Measurements from ENCODE around the gene OXCT1. TPM values are rescaled to one million over a fixed set of nuclear protein-coding genes. Genes with fewer than 3 reads are reported as not detected.

Gene OXCT1
- total and polyA plus RNA-seq, 9 of the 15 experiments (the other 6 are each of a cell fraction or from before 2014, with no cell fraction given) = 24.7 to 61.2 (median 41.9) TPM

GRCh38 chr5:41778410-41778809 lies 91.8 kb downstream of the OXCT1 start:
- no peaks in the 10 kb centered on the region for H3K9me3 ChIP-seq (replicated peaks; ENCODE audit: control insufficient read depth, insufficient read depth, low read depth, low read length)
- DNase-seq (ENCODE audit: extremely low read depth in 1 of 4, low spot score in 3 of 4) (no peak), FAIRE-seq (no peak), ATAC-seq (no peak)
- ChIA-PET POLR2A (interaction anchor here (0.7 to 1.0 kb wide), 3 partner anchors 10 to 1085 kb away, joined by 3 to 5 read pairs (median 3); no protein-coding TSS in a partner anchor), CTCF (ENCODE audit: low intra/inter-chr PET ratio) (no interaction called here)
- H3K9ac ChIP-seq (ENCODE audit: insufficient read depth in 1 of 2, low read depth in 2 of 2, low read length in 2 of 2) = no peak overlapping the region
- no peaks in the 10 kb centered on the region for H3K9me1 ChIP-seq (ENCODE audit: control insufficient read depth, insufficient read depth, low read length)
- H3K27ac ChIP-seq (ENCODE audit: extremely low read depth, low read depth, low read length) = no peak overlapping the region
- intact Hi-C loops (cut with micrococcal nuclease) = no loop called here
- no peak overlapping the region for H3K4me2 ChIP-seq (ENCODE audit: insufficient read depth, low read length)
- BruUV-seq (replicated peaks) = no TSS peak
- no peak overlapping the region for H2AFZ ChIP-seq (ENCODE audit: low read depth, low read length)
- H3K79me2 ChIP-seq (ENCODE audit: control insufficient read depth, insufficient read depth, low read length) = no peaks in the 10 kb centered on the region
- 53% methylated on average over 3 of the region's 3 CpGs for WGBS (ENCODE audit: insufficient coverage, low coverage, missing lambda C conversion rate)
- H3K4me1 ChIP-seq (replicated peaks in 1 of 2; ENCODE audit: control insufficient read depth in 2 of 2, insufficient read depth in 2 of 2, low read length in 2 of 2) = no peaks in the 10 kb centered on the region
- in situ Hi-C loops (cut with MboI) = no loop called here
- H4K20me1 ChIP-seq (replicated peaks; ENCODE audit: control insufficient read depth, insufficient read depth, low read length) = no peaks in the 10 kb centered on the region
- H3K4me3 ChIP-seq = no peak overlapping the region
- H3K36me3 ChIP-seq (ENCODE audit: control insufficient read depth, insufficient read depth, low read length) = no peaks in the 10 kb centered on the region; the same call in 1 of the 3 replicates
- no peak for TF ChIP-seq USF1 (CRISPR knock-in tag; IDR thresholded peaks at IDR 0.05)
- TF ChIP-seq ZNF740 (CRISPR knock-in tag; IDR thresholded peaks at IDR 0.05) = no peak
- no peak for TF ChIP-seq ZNF740 (tag; IDR thresholded peaks at IDR 0.05)
- no peak for TF ChIP-seq ZBTB43 (CRISPR knock-in tag; IDR thresholded peaks at IDR 0.05)
- no peak for TF ChIP-seq PREB (CRISPR knock-in tag; IDR thresholded peaks at IDR 0.05)
- no peak for TF ChIP-seq KDM5B (IDR thresholded peaks at IDR 0.05; ENCODE audit: insufficient replicate concordance, low read depth, low read length)
- H3K27me3 ChIP-seq (ENCODE audit: control insufficient read depth in 2 of 2, insufficient read depth in 2 of 2, low read length in 2 of 2) = no peaks in the 10 kb centered on the region

Measured in K562 (cell line).